ENCODE data around the gene FAM241A.
"Not testable (repeated sequence)": the region's sequence is repeated elsewhere in the genome, so short reads cannot be mapped to it uniquely, and the experiment has no call there.

The FAM241A gene

DNA sequence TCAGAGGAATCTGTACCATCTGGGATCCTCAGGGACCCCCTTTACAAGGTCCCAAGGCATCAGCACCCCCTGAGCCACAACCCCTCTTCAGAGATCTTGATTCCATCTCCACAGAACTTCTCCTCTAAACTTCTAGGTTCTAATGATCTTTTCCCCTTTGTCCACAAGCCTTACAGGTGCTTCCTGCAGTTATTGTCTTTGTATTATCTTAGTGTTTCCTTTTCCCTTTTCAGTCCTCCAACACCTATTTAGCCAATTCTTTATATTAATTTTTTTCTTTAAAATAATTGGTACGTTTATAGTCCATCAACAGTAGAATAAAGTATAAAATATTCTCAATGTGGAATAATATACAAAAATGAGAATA is 35.2 kb upstream of the FAM241A start:
- TF ChIP-seq, protein P1, sequence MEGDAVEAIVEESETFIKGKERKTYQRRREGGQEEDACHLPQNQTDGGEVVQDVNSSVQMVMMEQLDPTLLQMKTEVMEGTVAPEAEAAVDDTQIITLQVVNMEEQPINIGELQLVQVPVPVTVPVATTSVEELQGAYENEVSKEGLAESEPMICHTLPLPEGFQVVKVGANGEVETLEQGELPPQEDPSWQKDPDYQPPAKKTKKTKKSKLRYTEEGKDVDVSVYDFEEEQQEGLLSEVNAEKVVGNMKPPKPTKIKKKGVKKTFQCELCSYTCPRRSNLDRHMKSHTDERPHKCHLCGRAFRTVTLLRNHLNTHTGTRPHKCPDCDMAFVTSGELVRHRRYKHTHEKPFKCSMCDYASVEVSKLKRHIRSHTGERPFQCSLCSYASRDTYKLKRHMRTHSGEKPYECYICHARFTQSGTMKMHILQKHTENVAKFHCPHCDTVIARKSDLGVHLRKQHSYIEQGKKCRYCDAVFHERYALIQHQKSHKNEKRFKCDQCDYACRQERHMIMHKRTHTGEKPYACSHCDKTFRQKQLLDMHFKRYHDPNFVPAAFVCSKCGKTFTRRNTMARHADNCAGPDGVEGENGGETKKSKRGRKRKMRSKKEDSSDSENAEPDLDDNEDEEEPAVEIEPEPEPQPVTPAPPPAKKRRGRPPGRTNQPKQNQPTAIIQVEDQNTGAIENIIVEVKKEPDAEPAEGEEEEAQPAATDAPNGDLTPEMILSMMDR (IDR thresholded peaks at IDR 0.05; ENCODE audit: extremely low read depth, missing control alignments), result no peak
- no peak for DNase-seq (ENCODE audit: low spot score)

DNA sequence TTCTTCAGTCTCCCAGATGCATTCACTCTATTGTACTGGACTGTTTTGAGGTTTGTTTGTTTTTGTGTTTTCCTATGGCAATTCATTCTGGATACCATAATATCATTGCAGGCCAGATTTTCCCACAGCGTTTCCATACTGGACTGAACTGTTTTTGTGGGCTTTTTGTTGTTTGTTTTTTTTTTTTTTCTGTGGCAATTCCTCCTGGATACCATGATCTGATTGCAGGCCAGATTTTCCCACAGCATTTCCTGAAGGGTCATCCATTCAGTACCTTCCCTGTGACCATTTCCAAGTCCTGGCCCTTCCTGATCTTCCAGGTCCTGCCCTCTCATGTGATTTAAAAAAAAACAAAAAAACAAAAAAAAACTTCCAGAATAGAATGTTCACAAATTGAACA is 33.9 kb upstream of the FAM241A start:
- no peak for DNase-seq (ENCODE audit: low spot score)
- TF ChIP-seq, protein P1 (IDR thresholded peaks at IDR 0.05; ENCODE audit: extremely low read depth, missing control alignments), result no peak

GRCh38 chr4:112112095-112112494 is 33.2 kb upstream of the FAM241A start:
- DNase-seq (ENCODE audit: low spot score), result not testable (repeated sequence)

- no peak for DNase-seq (ENCODE audit: low spot score)
- TF ChIP-seq, protein P1 (IDR thresholded peaks at IDR 0.05; ENCODE audit: extremely low read depth, missing control alignments), result no peak
Measured at GRCh38 chr4:112112590-112113170, 32.6 kb upstream of the FAM241A start.

- TF ChIP-seq, protein P1 (IDR thresholded peaks at IDR 0.05; ENCODE audit: extremely low read depth, missing control alignments), result no peak
- no peak for DNase-seq (ENCODE audit: low spot score)
Measured at GRCh38 chr4:112113864-112114263, 31.4 kb upstream of the FAM241A start.

DNA sequence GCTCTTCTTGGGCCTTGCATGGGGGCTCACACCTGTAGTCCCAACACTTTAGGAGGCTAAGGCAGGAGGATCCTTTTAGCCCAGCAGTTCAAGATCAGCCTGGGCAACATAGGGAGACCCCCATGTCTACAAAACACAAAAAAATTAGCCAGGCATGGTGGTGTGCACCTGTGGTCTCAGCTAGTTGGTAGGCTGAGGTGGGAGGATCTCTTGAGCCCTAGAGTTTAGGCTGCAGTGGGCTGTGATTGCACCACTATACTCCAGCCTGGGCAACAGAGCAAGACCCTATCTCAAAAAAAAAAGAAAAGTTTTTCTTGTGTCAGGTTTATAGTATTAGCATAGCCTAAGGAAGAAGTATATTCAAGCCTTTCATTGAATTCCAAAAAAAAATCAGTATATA is 30.8 kb upstream of the FAM241A start:
- no peak for DNase-seq (ENCODE audit: low spot score)
- TF ChIP-seq, protein P1 (IDR thresholded peaks at IDR 0.05; ENCODE audit: extremely low read depth, missing control alignments), result no peak

DNA sequence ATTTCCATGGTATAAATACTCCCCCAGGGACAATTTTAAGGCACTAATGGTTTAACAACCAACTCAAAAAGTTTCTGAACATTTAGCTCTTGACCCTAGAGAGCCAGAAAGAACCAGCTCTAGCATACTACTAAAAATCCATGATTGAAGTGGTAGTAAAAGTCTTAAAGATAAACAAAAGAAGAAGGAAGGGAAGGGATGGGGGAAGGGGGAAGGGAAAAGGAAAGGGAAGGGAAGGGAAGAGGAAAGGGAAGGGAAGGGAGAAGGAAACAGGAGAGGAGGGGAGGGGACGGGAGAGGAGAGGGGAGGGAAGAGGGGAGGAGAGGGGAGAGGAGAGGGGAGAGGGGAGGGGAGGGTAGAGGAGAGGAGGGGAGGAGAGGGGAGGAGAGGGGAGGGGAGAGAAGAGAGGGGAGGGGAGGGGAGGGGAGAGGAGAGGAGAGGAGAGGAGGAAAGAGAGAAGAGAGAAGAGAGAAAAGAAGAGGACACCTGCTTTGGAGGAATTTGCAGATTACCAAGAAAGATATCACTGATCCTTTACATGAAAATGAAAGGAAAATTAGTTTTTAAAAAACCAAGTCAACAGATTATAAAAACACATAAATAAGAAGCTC is 26.4 kb upstream of the FAM241A start:
- TF ChIP-seq, protein P1 (IDR thresholded peaks at IDR 0.05; ENCODE audit: extremely low read depth, missing control alignments), result no peak
- no peak for DNase-seq (ENCODE audit: low spot score)

GRCh38 chr4:112119353-112119783 is 25.9 kb upstream of the FAM241A start:
- DNase-seq (ENCODE audit: low spot score), result peak; percentile 65
- TF ChIP-seq, protein P1 (IDR thresholded peaks at IDR 0.05; ENCODE audit: extremely low read depth, missing control alignments), result no peak
